Activated CD4-positive, alpha-beta T cell treated with anti-CD3 and anti-CD28 coated beads, Interleukin-2, amount 50 U/mL, for 4 hours (primary cell): ENCODE measurements around the gene ZNF280B.
"Not testable (repeated sequence)": the region's sequence is repeated elsewhere in the genome, so short reads cannot be mapped to it uniquely, and the experiment has no call there.

ENCODE experiments used
- DNase-seq, 2 experiments: peaks; one replicate each; pipeline ENCODE4 v3.0.0-alpha.2; 2020

The ZNF280B gene

DNA sequence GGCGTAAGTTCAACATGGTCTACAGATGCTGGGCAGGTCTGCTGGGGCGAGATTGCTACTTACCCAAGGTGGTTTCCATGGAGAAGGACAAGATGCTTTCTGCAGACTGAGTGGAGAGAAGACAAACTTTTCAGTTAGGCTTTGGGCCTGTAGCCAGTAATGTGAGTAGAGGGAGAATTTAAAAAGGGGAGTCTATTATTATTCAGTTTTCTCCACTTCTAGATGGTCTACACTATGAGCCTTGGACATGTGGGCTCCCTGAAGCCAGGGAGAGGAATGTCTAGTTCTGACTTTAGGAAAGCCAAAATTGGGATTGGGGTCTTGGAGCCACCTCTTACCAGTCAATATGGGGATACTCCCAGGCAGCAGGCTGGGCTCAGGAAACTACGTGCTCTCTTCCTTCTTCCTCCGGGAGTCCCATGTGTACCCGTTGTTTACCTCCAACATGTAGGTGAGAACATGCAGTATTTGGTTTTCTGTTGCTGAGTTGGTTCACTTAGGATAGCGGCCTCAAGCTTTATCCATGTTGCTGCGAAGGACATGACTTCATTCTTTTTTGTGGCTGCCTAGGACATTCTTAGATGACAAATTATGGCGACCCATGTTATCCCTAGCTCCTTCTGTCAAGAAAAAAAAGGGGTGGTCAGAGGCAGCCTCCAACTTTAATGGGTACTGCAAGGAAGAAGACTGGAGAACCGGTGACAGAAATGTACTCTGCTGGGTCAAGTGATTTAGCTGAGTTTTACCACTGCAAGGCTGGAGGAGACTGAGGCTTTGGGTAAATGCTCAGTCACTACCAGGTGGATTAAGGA is 26.3 kb upstream of the ZNF280B start:
- no peak for DNase-seq

DNA sequence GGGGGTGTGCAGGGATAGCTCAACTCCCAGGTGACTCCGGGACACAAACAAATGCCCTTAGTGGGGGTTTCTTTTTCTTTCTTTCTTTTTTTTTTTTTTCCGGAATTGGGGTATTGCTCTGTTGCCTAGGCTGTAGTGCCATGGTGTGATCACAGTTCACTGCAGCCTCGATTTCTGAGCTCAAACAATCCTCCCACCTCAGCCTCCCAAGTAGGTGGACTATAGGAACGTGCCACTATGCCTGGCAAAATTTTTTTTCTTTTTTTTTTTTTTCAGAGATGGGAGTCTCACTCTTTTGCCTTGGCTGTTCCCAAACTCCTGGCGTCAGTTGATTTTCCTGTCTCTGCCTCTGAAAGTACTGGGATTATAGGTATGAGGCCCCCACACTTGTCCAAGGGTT is 25.3 kb upstream of the ZNF280B start:
- DNase-seq, result no peak

DNA sequence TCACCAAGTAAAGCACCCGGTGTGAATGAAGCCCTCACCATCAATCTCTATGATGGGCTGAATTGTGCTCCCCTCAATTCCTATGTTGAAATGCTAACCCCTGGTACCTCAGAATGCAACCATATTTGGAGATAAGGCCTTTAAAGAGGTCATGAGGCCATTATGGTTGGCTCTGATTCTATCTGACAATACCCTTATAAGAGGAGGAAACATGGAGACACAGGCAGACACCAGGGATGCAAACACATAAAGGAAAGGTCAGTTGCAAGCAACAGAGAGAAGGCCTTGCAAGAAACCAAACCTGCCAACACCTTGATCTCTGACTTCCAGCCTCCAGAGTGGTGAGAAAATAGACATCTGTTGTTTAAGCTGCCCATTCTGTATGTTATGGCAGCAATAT is 24.9 kb upstream of the ZNF280B start:
- no peak for DNase-seq

DNA sequence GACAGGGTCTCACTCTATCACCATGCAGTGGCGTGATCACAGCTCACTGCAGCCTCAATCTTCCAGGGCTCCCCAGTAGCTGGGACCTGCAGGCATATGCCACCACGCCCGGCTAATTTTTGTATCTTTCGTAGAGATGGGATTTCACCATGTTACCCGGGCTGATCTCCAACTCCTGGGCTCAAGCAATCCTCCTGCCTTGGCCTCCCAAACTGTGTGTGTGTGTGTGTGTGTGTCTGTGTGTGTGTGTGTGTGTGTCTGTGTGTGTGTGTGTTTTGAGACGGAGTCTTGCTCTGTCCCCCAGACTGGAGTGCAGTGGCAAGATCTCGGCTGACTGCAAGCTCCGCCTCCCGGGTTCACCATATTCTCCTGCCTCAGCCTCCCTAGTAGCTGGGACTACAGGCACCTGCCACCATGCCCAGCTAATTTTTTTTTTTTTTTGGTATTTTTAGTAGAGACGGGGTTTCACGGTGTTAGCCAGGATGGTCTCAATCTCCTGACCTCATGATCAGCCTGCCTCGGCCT is 24.1 kb upstream of the ZNF280B start:
- DNase-seq, result not testable (repeated sequence)

DNA sequence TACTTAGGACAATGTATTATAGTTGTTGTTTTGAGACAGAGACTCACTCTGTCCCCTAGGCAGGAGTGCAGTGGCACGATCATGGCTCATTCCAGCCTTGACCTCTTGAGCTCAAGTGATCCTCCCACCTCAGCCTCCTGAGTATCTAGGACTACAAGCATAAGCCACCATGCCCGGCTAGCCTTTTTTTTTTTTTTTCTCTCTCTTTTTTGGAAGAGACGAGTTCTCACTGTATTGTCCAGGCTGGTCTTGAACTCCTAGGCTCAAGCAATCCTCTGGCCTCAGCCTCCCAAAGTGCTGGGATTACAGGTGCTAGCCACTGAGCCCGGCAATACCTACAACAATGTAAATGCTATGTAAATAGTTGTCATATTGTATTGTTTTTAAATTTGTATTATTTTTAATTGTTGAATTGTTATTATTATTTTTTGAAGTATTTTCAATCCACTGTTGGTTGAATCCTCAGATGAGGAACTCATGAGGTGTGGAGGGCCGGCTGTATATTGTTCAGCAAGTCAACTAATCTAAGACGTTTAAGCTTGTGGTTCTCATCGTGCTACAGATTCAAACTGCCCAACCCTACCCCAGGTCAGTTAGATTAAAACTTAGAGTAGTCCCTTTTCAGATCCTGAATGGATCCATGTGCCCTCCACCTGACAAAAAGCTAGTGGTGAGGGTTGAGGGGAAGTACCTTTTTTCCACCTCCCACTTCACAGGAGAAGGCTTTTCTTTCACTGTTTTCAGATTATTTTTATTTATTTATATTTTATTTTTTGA is 23.4 kb upstream of the ZNF280B start:
- no peak for DNase-seq

DNA sequence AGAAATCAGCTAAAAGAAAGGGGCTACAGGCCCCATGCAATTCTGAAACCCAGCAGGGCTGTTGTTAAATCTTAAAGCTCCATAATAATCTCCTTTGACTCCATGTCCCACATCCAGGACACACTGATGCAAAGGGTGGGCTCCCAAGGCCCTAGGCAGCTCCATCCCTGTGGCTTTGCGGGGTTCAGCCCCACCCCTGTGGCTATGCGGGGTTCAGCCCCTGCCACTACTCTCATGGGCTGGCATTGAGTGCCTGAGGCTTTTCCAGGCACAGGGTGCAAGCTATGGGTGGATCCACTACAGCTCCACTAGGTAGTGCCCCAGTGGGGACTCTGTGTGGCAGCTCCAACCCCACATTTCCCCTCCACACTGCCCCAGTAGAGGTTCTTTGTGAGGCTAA is 20.2 kb upstream of the ZNF280B start:
- DNase-seq, result no peak

DNA sequence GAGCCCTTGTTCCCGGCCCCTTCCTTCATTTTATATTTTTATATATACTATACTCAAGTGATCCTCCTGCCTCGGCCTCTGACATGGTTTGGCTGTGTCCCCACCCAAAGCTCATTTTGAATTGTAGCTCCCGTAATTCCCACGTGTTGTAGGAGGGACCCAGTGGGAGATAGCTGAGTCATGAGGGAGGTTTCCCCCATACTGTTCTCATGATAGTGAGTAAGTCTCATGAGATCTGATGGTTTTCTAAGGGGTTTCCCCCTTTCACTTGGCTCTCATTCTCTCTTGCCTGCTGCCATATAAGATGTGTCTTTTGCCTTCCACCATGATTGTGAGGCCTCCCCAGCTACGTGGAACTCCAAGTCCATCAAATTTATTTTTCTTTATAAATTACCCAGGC is 18.8 kb upstream of the ZNF280B start:
- no peak for DNase-seq

DNA sequence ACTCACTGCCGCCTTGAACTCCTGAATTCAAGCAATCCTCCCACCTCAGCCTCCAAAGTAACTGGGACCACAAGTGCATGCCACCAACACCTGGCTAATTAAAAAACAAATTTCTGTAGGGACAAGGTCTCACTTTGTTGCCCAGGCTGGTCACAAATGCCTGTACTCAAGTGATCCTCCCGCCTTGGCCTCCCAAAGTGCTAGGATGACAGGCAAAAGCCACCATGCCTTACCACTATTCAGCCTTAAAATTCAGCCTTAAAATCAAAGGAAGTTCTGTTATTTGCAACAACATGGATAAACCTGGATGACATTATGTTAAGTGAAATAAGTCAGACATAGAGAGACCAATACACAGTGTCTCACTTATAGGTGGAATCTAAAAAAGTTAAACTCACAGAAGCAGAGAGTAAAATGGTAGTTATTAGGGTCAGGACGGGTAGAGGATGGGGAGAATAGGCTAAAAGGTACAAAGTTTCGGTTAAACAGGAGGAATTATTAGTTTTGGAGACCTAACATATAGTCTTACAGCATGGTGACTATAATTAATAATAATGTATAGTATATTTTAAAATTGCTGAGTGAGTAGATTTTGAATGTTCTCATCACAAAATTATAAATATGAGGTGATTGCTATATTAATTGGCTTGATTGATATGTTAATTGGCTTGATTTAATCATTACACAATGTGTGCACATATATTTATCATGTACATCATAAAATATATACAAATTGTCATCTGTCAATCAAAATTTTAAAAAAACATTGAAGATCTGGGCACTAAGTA is 17.8 kb upstream of the ZNF280B start:
- DNase-seq, result no peak

DNA sequence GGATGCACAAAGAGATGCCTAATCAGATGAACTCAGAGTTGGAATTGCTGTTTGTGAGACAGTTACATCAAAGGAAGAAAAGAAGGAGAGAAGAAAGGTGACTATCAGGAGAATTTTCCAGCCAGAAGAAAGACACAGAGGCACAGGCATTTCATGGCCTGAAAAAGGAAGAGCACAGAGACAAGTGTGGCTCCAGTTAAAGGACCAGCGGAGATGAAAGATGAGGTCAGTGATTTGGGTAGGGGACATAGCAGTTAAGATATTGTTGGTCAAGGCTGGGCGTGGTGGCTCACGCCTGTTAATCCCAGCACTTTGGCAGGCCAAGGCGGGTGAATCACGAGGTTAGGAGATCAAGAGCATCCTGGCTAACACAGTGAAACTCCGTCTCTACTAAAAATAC is 15.0 kb upstream of the ZNF280B start:
- DNase-seq, result no peak

DNA sequence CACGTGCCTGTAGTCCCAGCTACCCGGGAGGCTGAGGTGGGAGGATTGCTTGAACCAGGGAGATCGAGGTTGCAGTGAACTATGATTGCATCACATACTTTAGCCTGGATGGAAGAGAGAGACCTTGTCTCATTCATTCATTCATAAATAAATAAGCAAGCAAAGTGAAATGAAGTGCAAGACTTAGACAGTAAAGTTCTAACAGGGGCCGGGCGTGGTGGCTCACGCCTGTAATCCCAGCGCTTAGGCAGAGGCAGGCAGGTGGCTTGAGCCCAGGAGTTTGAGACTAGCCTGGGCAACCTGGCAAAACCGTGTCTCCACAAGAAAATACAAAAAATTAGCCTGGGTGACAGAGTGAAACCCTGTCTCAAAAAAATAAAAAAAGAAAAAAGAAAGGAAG is 13.1 kb upstream of the ZNF280B start:
- no peak for DNase-seq

DNA sequence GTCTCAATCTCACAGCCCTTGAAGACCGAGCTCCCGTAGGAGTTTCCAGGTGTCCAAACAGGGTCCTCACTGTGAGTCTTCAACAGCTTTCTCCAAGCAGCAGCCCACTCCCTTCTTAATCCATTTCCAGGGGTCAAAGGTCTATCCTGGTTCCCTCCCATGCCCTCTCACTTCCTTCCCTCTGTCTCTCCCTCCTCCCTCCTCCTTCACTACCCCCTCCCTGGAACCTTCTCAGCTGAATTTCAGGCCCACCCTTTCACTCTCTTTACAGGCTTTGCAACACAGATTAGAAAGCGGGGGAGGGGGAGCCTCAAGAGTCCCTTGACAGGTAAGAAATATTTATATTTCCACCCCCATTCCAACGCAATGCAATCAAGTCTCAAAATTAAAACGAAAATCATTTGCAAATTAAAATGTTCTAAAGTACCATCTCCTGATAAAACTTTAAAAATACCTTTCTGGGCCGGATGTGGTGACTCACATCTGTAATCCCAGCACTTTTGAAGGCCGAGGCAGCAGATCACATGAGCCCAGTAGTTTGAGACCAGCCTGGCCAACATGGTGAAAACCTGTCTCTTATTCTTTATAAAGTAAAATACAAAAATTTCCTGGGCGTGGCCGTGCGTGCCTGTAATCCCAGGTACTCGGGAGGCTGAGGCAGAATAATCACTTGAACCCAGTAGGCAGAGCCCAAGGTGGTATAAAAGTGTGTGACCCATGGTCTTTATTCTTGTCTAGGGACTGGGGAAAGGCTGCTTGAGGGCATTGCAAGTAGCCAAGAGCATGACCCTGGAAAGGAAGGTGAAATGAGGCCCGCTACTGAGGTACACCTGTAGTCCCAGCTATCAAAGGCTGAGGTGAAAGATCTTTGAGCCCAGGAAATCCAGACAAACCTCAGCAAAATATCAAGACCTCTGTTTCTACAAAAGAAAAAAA is 12.4 kb upstream of the ZNF280B start:
- no peak for DNase-seq

DNA sequence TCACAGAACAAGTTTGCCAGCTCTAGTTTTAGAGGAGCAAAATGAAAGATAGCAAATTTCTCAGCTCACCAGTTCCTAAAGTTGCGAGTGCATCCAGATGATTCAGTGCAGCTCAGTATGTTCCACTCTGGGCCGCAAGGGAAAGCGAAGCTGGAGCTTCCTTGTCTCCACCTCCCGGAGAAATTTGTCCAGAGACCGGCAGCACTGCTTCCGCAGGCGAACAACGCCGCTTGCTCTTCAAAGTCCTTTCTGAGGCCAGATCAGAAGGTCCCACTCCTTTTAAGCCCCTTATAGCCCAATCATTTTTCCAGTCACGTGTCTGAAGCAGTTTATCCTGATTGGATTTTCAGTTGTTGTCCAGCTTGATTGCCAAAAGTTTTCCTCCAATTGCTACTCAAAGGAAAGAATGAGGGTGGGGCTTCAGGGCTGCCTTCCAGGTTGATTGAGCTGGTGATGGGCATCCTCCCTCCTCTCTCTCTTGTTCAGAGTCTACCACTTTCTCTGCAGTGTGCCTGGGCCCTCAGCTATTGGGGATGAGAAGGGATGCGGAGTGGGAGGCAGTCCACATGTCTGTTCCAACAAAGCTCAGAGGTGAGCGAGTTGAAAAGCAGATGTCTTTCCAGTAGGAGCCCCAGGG is 11.6 kb upstream of the ZNF280B start, which contains the start of gene ZNF280A:
ZNF280A (minus strand) TSS at position 251 of the 637 bp plus-strand sequence. CDS start 4,640 bp downstream, outside the sequence.
- DNase-seq, result no peak

DNA sequence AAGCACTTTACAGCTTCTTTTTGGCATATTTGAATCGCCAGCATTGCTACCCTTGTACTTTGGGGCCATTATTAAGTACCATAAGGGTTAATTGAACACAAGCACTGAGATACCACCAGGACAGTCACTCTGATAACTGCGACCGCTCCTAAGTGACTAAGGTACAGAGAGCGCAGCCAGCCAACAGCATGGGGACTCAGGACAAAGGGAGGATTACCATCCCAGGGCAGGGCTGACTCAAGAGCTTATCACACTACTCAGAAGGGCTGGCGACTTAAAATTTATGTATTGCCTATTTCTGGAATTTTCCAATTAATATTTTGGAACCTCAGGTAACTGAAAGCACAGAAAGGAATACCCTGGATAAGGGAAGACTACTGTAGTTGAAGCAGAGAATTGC is 11.0 kb upstream of the ZNF280B start:
- no peak for DNase-seq

DNA sequence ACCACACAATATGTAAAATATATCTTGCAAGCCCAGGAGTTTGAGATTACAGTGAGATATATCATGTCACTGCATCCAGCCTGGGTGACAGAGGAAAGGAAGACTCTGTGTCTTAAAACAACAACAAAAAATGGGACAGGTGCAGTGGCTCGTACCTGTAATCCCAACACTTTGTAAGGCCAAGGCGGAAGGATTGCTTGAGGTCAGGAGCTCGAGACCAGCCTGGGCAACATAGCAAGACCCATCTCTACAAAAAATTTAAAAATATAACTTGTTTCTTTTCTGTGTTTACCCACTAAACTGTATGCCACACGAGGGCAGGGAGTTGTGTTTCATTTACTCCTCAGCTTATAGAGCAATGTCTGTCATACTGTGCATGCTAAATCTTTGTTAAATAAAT is 8.4 kb upstream of the ZNF280B start:
- no peak for DNase-seq

DNA sequence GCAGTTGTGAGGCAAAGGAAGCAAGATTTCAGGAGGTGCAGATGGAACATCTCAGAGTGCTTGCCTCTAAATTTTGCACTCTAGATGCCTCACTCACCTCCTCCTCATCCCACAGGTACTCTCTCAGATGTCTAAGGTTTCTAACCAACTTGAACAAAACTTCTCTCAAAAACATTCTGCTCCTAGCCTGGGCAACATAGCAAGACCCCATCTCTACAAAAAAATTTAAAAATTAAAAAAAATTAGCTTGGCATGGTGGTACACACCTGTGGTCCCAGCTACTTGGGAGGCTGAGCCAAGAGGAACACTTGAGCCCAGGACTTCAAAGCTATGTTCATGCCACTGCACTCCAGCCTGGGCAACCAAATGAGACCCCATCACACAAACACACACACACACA is 7.3 kb upstream of the ZNF280B start:
- DNase-seq, result no peak

DNA sequence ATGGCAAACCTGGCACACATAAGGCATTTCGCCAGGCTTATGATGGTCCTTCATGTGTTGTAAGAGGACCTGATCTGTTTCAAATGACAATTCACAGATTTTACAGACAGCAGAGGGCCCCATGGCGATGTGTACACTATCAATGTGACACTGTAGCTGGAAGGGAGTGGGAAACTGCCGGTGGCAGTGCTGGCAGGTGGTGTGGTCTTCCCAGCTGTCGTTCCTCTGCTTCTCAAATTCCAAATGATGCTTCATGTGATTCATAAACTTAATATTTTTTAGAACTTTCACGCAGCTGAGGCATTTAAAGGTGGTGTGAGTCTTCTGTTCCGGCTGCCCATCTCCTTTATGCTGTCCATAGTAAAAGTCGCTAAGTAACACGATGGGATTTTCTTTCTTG is 5.9 kb upstream of the ZNF280B start:
- DNase-seq, result not testable (repeated sequence)

DNA sequence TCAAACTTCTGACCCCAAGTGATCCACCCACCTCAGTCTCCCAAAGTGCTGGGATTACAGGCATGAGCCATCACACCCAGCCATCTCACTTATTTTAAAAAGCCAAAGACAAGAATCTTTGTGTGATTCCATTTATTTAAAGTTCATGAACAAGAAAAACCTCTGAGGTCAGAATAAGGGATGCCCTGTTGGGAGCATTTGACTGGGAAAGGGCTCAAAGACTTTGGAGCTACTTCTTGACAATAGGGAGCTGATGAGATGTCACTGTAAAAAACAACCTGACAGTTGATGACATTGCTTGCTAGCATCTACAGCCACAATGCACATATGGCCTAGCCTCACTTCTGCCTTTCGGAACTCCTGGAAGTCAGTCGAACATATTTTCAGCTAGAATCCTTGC is 5.1 kb upstream of the ZNF280B start:
- no peak for DNase-seq

DNA sequence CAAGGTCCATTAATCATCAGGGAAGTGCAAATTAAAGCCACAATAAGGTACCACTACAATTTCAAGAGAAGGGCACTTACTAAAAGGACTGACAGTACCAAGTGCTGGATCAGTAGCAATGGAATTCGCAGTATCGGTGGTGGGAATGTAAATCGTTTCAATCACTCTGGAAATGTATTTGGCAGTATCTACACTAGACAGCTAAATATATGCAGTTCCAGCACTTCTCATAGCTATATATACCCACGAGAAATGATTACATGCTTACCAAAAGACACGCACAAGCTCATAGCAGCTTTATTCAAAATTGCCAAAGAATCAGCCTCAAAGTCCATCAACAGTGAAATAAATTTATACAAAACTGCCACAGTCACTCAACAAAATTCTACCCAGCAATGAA is 4.4 kb upstream of the ZNF280B start:
- DNase-seq, result no peak

DNA sequence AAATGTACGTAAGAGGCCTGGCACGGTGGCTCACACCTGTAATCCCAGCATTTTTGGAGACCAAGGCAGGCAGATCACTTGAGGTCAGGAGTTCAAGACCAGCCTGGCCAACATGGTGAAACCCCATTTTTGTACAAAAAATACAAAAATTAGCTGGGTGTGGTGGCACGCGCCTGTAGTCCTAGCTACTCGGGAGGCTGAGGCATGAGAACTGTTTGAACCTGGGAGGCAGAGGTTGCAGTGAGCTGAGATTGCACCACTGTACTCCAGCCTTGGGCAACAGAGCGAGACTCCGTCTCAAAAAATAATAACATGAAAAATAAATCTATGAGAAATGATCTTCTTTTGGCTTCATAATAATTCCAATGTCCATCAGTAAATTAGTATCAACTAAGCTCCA is 2.3 kb upstream of the ZNF280B start:
- DNase-seq, result not testable (repeated sequence)

DNA sequence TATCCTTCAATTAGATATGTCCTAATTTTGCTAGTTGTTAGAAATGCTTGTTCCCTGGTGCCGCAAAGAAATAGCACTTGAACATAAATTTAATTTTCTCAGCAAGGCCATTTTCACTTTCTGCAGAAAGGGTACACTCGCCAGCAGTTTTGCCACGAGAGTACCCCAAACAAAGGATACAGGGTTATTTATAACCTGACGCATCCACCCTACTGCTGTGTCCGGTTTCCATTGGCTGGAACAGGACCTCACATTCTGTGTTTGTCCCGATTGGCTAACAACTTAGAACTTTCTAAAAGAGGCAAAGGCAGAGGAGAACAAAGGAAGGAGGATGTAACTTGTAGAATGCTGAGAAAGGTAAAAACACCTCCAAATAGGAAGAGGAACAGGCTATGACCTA is 1.4 kb upstream of the ZNF280B start:
- DNase-seq, result not testable (repeated sequence)

DNA sequence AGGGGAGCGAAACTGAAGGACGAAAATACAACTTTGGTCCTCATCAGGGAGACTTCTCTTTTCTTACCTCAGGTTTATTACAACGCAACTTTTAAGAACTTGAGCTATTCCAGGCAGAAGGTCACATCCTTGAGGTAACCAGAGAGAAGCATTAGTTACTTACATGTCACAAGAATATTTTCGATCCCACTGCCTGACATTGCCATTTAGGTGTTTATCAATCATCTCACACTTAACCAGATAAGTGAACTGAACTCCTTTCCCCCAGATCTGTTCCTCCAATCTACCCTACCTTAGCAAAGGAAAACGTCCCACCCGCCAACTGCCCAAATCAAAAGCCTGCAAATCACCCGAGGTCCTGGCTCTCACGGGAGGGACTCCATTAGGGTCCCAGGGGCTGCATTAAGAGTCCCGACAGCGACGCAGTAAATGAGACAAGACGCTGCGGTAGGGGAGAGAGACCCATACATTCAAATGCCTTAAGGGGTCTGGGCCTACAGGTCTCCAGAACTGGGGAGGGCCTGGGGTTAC is 734 bp downstream of the ZNF280B start:
- DNase-seq, result no peak
